Measurements from ENCODE around the gene FAM135A. TPM values are rescaled to one million over a fixed set of nuclear protein-coding genes. Genes with fewer than 3 reads are reported as not detected.

FAM135A gene
- polyA plus RNA-seq, 2 of the 4 experiments (the other 2 are of a cell fraction): 11.3 to 33.6 TPM

GRCh38 chr6:70520575-70520974 is 107.3 kb downstream of the FAM135A start:
- Histone ChIP-seq H3K4me2 (no peak overlapping the region), H3K27ac (no peak overlapping the region), H3K4me3 (no peak overlapping the region), H3K9me3 (no peaks in the 10 kb centered on the region), H3K4me1 (no peaks in the 10 kb centered on the region)
- TF ChIP-seq EHF (CRISPR knock-in tag; IDR thresholded peaks at IDR 0.05) (no peak), BHLHE40 (IDR thresholded peaks at IDR 0.05; ENCODE audit: low read depth, low read length) (no peak), RAD21 (conservative IDR thresholded peaks at IDR 0.05 in 1 of 2, IDR thresholded peaks at IDR 0.05 in 1 of 2) (peak; percentile 48 to 53; a peak in 4 of 5 replicates), JUN (IDR thresholded peaks at IDR 0.05) (no peak), PHF8 (IDR thresholded peaks at IDR 0.05; ENCODE audit: borderline replicate concordance, low read depth) (no peak), CHD4 (IDR thresholded peaks at IDR 0.05; ENCODE audit: borderline replicate concordance) (no peak), CTCF (IDR thresholded peaks at IDR 0.05) (peak; percentile 40), NPAS2 (CRISPR knock-in tag; IDR thresholded peaks at IDR 0.05; ENCODE audit: borderline replicate concordance) (no peak), TP53 (CRISPR knock-in tag; IDR thresholded peaks at IDR 0.05) (no peak), EP300 (IDR thresholded peaks at IDR 0.05) (no peak), MAX (IDR thresholded peaks at IDR 0.05) (no peak), SMC3 (IDR thresholded peaks at IDR 0.05) (peak; percentile 29; the same call in 2 of the 3 replicates)
- ChIA-PET POLR2A (no interaction called here), CTCF (interaction anchor here (0.6 to 2.0 kb wide), 7 partner anchors 11 to 707 kb away, joined by 3 to 11 read pairs (median 5); no protein-coding TSS in a partner anchor)
- DNase-seq (ENCODE audit: low read depth in 1 of 2, low spot score in 1 of 2) (peak; percentile 1 to 3), FAIRE-seq (no peak), ATAC-seq (no peak)

DNA sequence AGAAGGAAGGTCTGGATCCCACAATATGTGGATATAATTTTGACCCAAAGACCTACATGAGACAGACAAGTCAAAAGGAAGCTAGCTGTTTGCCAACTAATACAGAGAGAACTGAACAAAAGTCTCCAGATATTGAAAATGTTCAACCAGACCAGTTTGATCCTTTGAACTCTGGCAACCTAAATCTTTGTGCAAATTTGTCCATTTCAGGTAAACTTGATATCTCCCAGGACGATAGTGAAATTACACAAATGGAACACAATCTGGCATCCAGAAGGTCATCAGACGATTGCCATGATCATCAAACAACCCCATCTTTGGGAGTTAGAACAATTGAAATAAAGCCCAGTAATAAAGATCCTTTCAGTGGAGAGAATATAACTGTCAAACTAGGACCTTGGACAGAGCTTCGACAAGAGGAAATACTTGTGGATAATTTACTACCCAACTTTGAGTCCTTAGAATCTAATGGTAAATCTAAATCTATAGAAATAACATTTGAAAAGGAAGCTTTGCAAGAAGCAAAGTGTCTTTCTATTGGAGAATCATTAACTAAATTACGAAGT is 111.5 kb downstream of the FAM135A start:
- no peak for DNase-seq (ENCODE audit: low read depth in 1 of 2, low spot score in 1 of 2)
- 84% methylated on average over 4 of the region's 4 CpGs for WGBS (ENCODE audit: missing lambda C conversion rate)
- Histone ChIP-seq H3K9me3 (no peaks in the 10 kb centered on the region), H3K4me1 (no peaks in the 10 kb centered on the region), H3K4me2 (no peak overlapping the region), H3K4me3 (no peak overlapping the region), H3K27ac (no peak overlapping the region)
- ChIA-PET POLR2A (no interaction called here), CTCF (interaction anchor here (1.1 to 1.4 kb wide), 2 partner anchors 155 to 163 kb away, joined by 3 to 4 read pairs; no protein-coding TSS in a partner anchor)
- ATAC-seq: no peak
- no peak for TF ChIP-seq ZNF302 (CRISPR knock-in tag; IDR thresholded peaks at IDR 0.05)
- TF ChIP-seq REST (IDR thresholded peaks at IDR 0.05): peak; percentile 59; the same call in 1 of the 2 replicates
- no peak for TF ChIP-seq MAZ (IDR thresholded peaks at IDR 0.05; ENCODE audit: borderline replicate concordance, low read depth, low read length)
- no peak for FAIRE-seq

- ATAC-seq: no peak
- FAIRE-seq: no peak
- no peak for TF ChIP-seq KDM5A (IDR thresholded peaks at IDR 0.05)
- no peak for TF ChIP-seq ZFP36 (IDR thresholded peaks at IDR 0.05; ENCODE audit: borderline replicate concordance, partially characterized antibody)
- no peak for TF ChIP-seq CHD2 (IDR thresholded peaks at IDR 0.05; ENCODE audit: low read length, partially characterized antibody)
- no peak for TF ChIP-seq POLR2A (IDR thresholded peaks at IDR 0.05; ENCODE audit: low read length)
- TF ChIP-seq ZSCAN20 (CRISPR knock-in tag; IDR thresholded peaks at IDR 0.05): no peak
- no peak for TF ChIP-seq JUNB (IDR thresholded peaks at IDR 0.05)
- no peak for TF ChIP-seq SMC3 (IDR thresholded peaks at IDR 0.05)
- no peak for TF ChIP-seq JUN (IDR thresholded peaks at IDR 0.05)
- TF ChIP-seq CBX8 (IDR thresholded peaks at IDR 0.05): no peak
- TF ChIP-seq, protein P1, sequence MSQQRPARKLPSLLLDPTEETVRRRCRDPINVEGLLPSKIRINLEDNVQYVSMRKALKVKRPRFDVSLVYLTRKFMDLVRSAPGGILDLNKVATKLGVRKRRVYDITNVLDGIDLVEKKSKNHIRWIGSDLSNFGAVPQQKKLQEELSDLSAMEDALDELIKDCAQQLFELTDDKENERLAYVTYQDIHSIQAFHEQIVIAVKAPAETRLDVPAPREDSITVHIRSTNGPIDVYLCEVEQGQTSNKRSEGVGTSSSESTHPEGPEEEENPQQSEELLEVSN (IDR thresholded peaks at IDR 0.05; ENCODE audit: borderline replicate concordance, low read depth): no peak
- ChIA-PET CTCF (no interaction called here), POLR2A (no interaction called here)
- Histone ChIP-seq H3K27ac (no peak overlapping the region), H3K4me3 (no peak overlapping the region), H3K9me3 (no peaks in the 10 kb centered on the region), H3K4me2 (no peak overlapping the region), H3K4me1 (no peaks in the 10 kb centered on the region)
- WGBS (ENCODE audit: missing lambda C conversion rate): 86% methylated on average over 5 of the region's 5 CpGs
- DNase-seq (ENCODE audit: low read depth in 1 of 2, low spot score in 1 of 2): no peak
These were observed 113.9 kb downstream of the FAM135A start for GRCh38 chr6:70527071-70527737.
